Upper lobe of left lung (tissue), 6 donors: ENCODE data around the gene SLC66A3. TPM values are rescaled to one million over a fixed set of nuclear protein-coding genes. Genes with fewer than 3 reads are reported as not detected.

Experiments used
- ATAC-seq, 2 donors: fragments of 200-7000 bp; cut with Tn5 transposase; one replicate each; pipeline ENCODE4 v1.9.1; 2022; ENCODE audit warnings: mild to moderate bottlenecking in 2 of 2, moderate library complexity in 2 of 2; ENCODE audit not compliant: low FRiP score in 2 of 2
- DNase-seq, 2 donors: peaks; one replicate each; pipeline ENCODE4 v3.0.0-alpha.2; 2019 to 2020
- H3K27ac ChIP-seq, 4 donors: fragments of 200-600 bp; sonication (generic); one replicate each; pipeline ENCODE4 v1.5.1; 2016 to 2019
- H3K27me3 ChIP-seq, 4 donors: fragments of 200-600 bp; sonication (generic); one replicate each; pipeline ENCODE4 v1.5.1; 2017 to 2019
- H3K36me3 ChIP-seq, 4 donors: fragments of 200-600 bp; sonication (generic); one replicate each; pipeline ENCODE4 v1.5.1; 2016 to 2019
- H3K4me1 ChIP-seq, 4 donors: fragments of 200-600 bp; sonication (generic); one replicate each; pipeline ENCODE4 v1.5.1; 2018 to 2019
- H3K4me3 ChIP-seq, 4 donors: fragments of 200-600 bp; sonication (generic); one replicate each; pipeline ENCODE4 v1.5.1; 2017 to 2019; ENCODE audit warnings: mild to moderate bottlenecking in 2 of 4, moderate library complexity in 1 of 4
- H3K9me3 ChIP-seq, 4 donors: fragments of 200-600 bp; sonication (generic); one replicate each; pipeline ENCODE4 v1.5.1; 2018 to 2019
- EP300 ChIP-seq, 4 donors: sonication (generic); formaldehyde crosslinking; IDR thresholded peaks; one replicate each; pipeline ENCODE4 v1.5.1; 2017; ENCODE audit warnings: antibody characterized with exemption in 4 of 4, control low read depth in 2 of 4
- POLR2A ChIP-seq, 4 donors: fragments of 450-650 bp; IDR thresholded peaks; one replicate each; pipeline ENCODE4 v1.5.1; 2016 to 2017; ENCODE audit warnings: antibody characterized with exemption in 4 of 4, mild to moderate bottlenecking in 2 of 4
- POLR2AphosphoS5 ChIP-seq, 2 donors: sonication (generic); formaldehyde crosslinking; IDR thresholded peaks; one replicate each; pipeline ENCODE4 v1.5.1; 2017; ENCODE audit warnings: antibody characterized with exemption in 2 of 2
- WGBS, 2 donors: methylation state at CpG; one replicate each; pipeline ENCODE4 v1.1.5; 2017 to 2018; 5-methylcytosine and 5-hydroxymethylcytosine counted together
- total RNA-seq, 6 donors: library from RNA; depleted of rRNA in 4 of 6; stranded (reverse); fragments of >200 nt in 4 of 6; gene quantifications; one replicate each; pipeline versions ENCODE4 v1.1.0 to v1.2.1, GENCODE V29; 2016 to 2021
- TF ChIP-seq, protein P1 (sequence below), 6 experiments: fragments of 450-650 bp in 4 of 6; fragments of 200-600 bp in 2 of 6; sonication (generic) in 2 of 6; IDR thresholded peaks; one replicate each; pipeline ENCODE4 v1.5.1; 2016 to 2019; ENCODE audit warnings: antibody characterized with exemption in 6 of 6
- donor health status: DM: no; HTN: no; CAD: no; lungs with moderate emphysema.
- donor health status: DM: no; HTN: yes; CAD: no; lungs with severe emphysema.

SLC66A3 gene
- total RNA-seq, 6 donors from 2014 or later, result 24.2 to 54.6 (median 43.4) TPM

DNA sequence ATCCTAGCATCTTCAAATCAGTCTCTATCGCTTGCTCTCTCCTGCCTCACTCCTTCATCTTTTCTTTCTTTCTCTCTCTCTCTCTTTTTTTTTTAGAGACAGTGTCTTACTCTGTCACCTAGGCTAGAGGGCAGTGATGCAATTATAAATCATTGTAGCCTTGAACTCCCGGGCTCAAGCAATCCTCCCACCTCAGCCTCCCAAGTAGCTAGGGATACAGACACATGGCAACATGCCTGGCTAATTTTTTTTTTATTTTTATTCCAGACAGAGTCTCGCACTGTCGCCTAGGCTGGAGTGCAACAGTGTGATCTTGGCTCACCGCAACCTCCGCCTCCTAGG, 10.6 kb upstream of the SLC66A3 start:
- ATAC-seq (no peak), DNase-seq (no peak)
- H3K36me3 ChIP-seq, result no peaks in the 10 kb centered on the region
- H3K27ac ChIP-seq, result no peak overlapping the region
- no peak for TF ChIP-seq POLR2A (IDR thresholded peaks at IDR 0.05)
- no peak for TF ChIP-seq EP300 (IDR thresholded peaks at IDR 0.05)
- TF ChIP-seq, protein P1, sequence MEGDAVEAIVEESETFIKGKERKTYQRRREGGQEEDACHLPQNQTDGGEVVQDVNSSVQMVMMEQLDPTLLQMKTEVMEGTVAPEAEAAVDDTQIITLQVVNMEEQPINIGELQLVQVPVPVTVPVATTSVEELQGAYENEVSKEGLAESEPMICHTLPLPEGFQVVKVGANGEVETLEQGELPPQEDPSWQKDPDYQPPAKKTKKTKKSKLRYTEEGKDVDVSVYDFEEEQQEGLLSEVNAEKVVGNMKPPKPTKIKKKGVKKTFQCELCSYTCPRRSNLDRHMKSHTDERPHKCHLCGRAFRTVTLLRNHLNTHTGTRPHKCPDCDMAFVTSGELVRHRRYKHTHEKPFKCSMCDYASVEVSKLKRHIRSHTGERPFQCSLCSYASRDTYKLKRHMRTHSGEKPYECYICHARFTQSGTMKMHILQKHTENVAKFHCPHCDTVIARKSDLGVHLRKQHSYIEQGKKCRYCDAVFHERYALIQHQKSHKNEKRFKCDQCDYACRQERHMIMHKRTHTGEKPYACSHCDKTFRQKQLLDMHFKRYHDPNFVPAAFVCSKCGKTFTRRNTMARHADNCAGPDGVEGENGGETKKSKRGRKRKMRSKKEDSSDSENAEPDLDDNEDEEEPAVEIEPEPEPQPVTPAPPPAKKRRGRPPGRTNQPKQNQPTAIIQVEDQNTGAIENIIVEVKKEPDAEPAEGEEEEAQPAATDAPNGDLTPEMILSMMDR (IDR thresholded peaks at IDR 0.05), result no peak
- WGBS, 2 donors, result 90 to 91% methylated on average over 6 of the region's 6 CpGs
- H3K4me3 ChIP-seq, result no peak overlapping the region
- no peaks in the 10 kb centered on the region for H3K4me1 ChIP-seq
- H3K9me3 ChIP-seq, result no peaks in the 10 kb centered on the region
- H3K27me3 ChIP-seq, result no peaks in the 10 kb centered on the region

DNA sequence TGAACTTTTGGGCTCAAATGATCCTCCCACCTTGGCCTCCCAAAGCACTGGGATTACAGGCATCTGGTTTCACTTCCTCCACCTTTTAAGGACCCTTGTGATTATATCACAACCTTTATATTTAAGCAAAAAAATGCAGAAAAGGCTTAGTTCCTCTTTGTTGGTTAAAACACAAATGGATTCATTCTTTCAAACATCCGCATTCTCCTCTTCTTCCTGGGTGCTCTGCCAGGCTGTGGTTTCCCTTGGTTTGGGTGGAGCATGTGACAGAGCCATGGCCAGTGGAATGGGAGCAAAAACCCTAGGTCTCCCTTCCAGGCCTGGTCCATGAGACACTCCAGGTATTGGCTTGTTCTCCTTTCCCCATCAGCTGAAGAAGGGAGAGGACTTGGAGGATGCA, 9.9 kb upstream of the SLC66A3 start:
- H3K27ac ChIP-seq, result no peak overlapping the region
- H3K4me3 ChIP-seq, result no peak overlapping the region
- no peaks in the 10 kb centered on the region for H3K9me3 ChIP-seq
- H3K36me3 ChIP-seq, result no peaks in the 10 kb centered on the region
- H3K27me3 ChIP-seq, result no peaks in the 10 kb centered on the region
- ATAC-seq (peak in 1 of 2 donors; percentile 45), DNase-seq (no peak)
- H3K4me1 ChIP-seq, result no peaks in the 10 kb centered on the region
- TF ChIP-seq, protein P1 (IDR thresholded peaks at IDR 0.05), result no peak
- TF ChIP-seq POLR2AphosphoS5 (IDR thresholded peaks at IDR 0.05), result no peak
- TF ChIP-seq POLR2A (IDR thresholded peaks at IDR 0.05), result no peak
- no peak for TF ChIP-seq EP300 (IDR thresholded peaks at IDR 0.05)
- WGBS, 2 donors, result 65 to 75% methylated on average over 1 of the region's 1 CpG

DNA sequence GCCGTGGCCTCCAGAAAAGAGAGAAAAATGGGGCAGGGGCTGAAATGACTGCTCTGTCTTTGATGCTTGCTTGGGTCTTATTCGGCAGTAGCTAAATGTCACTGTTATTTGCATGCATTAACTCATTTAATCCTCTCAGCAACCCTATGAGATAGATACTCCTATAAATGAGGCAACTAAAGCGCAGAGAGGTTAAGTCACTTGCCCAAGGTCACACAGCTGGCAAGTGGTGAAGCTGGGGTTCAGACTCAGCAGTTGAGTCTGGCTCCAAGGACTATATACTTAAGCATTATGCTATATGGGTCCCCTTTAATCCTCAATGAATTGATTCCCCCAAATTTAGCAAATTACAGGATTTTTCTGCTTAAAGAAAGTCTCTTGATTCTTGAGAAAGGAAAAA, 9.2 kb upstream of the SLC66A3 start:
- no peaks in the 10 kb centered on the region for H3K27me3 ChIP-seq
- H3K4me1 ChIP-seq, result no peaks in the 10 kb centered on the region
- ATAC-seq, result no peak
- TF ChIP-seq, protein P1 (IDR thresholded peaks at IDR 0.05), result no peak
- TF ChIP-seq EP300 (IDR thresholded peaks at IDR 0.05) (no peak), POLR2A (IDR thresholded peaks at IDR 0.05) (no peak), POLR2AphosphoS5 (IDR thresholded peaks at IDR 0.05) (no peak)
- 93 to 94% methylated on average over 3 of the region's 3 CpGs for WGBS, 2 donors
- DNase-seq, result no peak
- no peaks in the 10 kb centered on the region for H3K36me3 ChIP-seq
- H3K27ac ChIP-seq, result no peak overlapping the region
- no peaks in the 10 kb centered on the region for H3K9me3 ChIP-seq
- H3K4me3 ChIP-seq, result no peak overlapping the region

DNA sequence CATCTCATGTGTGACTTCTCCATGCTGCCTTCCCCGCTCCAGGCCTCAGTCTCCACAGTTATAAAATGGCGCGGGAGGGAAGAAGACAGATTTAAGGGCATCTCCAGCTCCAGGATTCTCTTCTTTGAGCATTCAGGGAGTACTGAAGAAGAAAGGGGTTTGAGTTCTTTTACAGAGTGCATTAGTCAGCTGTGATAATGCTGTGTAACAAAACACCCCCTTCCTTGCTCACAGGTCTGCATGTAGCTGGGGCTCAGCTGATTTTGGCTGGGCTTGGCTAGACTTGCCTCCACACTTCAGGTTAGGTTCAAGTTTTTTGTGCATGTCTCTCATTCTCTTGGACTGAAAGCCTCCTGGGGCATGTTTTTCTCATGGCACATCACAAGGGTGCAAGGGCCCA, 8.0 kb upstream of the SLC66A3 start:
- Histone ChIP-seq H3K9me3 (no peaks in the 10 kb centered on the region), H3K27me3 (no peaks in the 10 kb centered on the region), H3K4me1 (no peaks in the 10 kb centered on the region), H3K27ac (no peak overlapping the region), H3K36me3 (no peaks in the 10 kb centered on the region), H3K4me3 (no peak overlapping the region)
- DNase-seq (no peak), ATAC-seq (no peak)
- TF ChIP-seq, protein P1 (IDR thresholded peaks at IDR 0.05), result no peak
- TF ChIP-seq POLR2AphosphoS5 (IDR thresholded peaks at IDR 0.05), result no peak
- TF ChIP-seq EP300 (IDR thresholded peaks at IDR 0.05), result no peak
- TF ChIP-seq POLR2A (IDR thresholded peaks at IDR 0.05), result no peak
- 30 to 46% methylated on average over 2 to 3 of the region's 3 CpGs for WGBS, 2 donors

DNA sequence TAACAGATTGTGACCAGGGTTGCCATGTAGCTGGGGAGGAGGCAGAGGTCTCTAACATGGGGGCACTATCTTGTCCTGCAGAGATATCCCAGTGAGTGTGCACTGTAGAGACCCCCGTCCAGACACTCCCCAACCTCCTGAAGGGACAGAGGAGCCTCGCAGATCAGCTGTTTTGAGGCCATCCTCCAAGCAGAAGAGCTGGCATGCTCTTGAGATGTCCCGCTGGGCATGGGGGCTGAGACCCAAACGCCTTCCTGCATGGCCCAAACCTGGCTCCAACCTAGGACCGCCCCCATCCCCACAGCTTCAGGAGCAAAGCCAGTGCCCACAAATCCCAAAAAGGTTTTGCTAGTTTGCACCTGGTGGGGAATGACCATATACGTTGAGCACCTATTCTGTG, 2.7 kb upstream of the SLC66A3 start:
- no peaks in the 10 kb centered on the region for H3K9me3 ChIP-seq
- H3K4me3 ChIP-seq, result no peak overlapping the region
- no peaks in the 10 kb centered on the region for H3K36me3 ChIP-seq
- 86 to 100% methylated on average over 2 to 6 of the region's 6 CpGs for WGBS, 2 donors
- TF ChIP-seq POLR2AphosphoS5 (IDR thresholded peaks at IDR 0.05) (no peak), POLR2A (IDR thresholded peaks at IDR 0.05) (no peak), EP300 (IDR thresholded peaks at IDR 0.05) (no peak)
- TF ChIP-seq, protein P1 (IDR thresholded peaks at IDR 0.05), result no peak
- no peak overlapping the region for H3K27ac ChIP-seq
- no peaks in the 10 kb centered on the region for H3K27me3 ChIP-seq
- DNase-seq, result no peak
- ATAC-seq, result no peak
- H3K4me1 ChIP-seq, result peaks cover 18 to 25% (median 21%) of the 10 kb centered on the region in 4 donors
